ENCODE data around the gene ACIN1.

ACIN1 gene

DNA sequence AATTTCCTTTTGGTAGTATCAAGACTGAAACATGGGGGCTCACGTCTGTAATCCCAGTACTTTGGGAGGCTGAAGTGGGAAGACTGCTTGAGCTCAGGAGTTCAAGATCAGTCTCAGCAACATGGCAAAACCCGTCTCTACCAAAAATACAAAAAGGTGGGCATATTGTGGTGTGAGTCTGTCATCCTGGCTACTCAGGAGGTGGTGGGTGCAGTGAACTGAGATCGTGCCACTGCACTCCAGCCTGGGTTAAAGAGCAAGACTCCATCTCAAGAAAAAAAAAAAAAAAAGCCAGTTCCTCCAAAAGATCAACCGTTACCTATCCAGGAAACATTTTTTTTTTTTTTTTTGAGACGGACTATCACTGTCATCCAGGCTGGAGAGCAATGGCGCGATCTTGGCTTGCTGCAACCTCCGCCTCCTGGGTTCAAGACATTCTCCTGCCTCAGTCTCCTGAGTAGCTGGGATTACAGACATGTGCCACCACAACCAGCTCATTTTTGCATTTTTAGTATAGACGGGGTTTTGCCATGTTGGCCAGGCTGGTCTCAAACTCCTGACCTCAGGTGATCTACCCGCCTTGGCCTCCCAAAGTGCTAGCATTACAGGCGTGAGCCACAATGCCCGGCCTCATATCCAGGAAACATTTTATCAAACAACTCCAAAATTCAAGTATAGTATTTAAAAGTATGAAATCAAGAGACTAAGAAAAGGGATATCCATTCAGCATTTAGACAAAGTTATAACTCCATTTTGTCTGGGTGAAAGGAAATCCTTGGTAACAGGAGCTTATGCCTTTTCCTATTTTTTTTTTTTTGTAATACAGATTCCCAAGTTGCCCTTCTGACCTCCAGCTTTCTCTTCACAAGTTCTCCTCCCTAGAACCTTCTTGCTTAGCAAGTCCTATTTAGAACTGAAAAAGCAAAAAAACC is 3.4 kb downstream of the ACIN1 start:
- Mint-ChIP-seq H3K9me3 (no peaks in the 10 kb centered on the region), H3K36me3 (ENCODE audit: low read depth) (peaks cover 31% of the 10 kb centered on the region), H3K27ac (no peak overlapping the region), H3K4me1 (ENCODE audit: low read depth) (peaks cover 15% of the 10 kb centered on the region), H3K27me3 (ENCODE audit: low read depth) (no peaks in the 10 kb centered on the region), H3K4me3 (no peak overlapping the region)

DNA sequence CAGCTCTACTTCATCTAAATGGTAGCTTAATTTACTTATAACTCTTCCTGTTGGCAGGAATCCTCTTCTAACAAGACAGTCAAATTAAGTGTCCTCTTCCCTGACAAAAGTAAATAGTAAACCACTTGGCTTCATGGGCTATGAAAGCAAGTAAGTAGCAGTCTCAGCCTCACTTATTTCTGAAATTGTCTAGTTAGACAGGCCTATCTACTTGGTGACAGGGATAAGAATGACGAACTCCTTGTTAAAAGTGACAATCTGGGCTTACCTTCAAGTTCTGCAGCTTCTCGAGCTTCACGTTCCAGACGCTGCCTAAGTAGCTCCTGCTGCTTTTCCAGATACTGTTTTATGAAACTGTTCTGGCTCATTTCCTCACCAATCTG is 4.7 kb downstream of the ACIN1 start:
- Mint-ChIP-seq H3K4me3 (no peak overlapping the region), H3K4me1 (ENCODE audit: low read depth) (peaks cover 20% of the 10 kb centered on the region), H3K27ac (no peak overlapping the region), H3K27me3 (ENCODE audit: low read depth) (no peaks in the 10 kb centered on the region), H3K36me3 (ENCODE audit: low read depth) (peaks cover 41% of the 10 kb centered on the region), H3K9me3 (no peaks in the 10 kb centered on the region)

DNA sequence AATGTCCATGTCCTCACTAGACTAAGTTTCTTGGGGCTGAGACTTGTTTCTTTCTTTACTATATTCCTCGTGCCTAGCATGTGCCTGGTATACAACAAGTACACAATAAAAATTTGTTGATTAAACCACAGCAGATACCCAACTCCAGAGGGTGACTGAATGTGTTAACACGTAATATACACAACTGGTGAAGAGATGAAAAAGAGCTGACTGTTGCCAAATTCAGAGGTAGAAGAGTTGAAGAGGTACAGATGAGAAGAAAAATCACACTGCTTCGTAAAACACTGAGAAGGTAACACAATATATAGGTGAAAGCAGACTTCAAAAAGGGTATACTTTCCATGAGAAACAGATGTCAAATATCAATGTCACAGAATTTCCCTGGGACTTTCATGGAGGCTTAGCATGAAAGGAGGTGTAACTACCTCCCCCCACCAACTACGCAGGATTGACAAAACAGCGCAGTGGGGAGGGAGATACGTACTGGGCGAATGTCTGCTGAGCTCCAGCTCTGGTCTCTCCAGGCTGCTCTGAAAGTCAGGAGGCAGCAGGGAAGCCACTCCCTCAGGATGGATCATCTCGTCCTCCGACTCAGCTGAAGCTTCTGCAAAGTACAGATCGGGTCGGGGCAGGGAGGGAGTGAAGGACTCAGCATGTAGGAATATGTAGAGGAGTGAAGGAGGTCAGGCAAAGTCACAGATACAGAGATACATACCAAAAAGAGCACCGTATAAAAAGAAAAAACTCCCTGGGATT is 5.3 kb downstream of the ACIN1 start:
- H3K36me3 Mint-ChIP-seq (ENCODE audit: low read depth): peaks cover 46% of the 10 kb centered on the region
- peaks cover 20% of the 10 kb centered on the region for H3K4me1 Mint-ChIP-seq (ENCODE audit: low read depth)
- H3K27me3 Mint-ChIP-seq (ENCODE audit: low read depth): no peaks in the 10 kb centered on the region
- H3K4me3 Mint-ChIP-seq: no peak overlapping the region
- no peak overlapping the region for H3K27ac Mint-ChIP-seq
- H3K9me3 Mint-ChIP-seq: no peaks in the 10 kb centered on the region

DNA sequence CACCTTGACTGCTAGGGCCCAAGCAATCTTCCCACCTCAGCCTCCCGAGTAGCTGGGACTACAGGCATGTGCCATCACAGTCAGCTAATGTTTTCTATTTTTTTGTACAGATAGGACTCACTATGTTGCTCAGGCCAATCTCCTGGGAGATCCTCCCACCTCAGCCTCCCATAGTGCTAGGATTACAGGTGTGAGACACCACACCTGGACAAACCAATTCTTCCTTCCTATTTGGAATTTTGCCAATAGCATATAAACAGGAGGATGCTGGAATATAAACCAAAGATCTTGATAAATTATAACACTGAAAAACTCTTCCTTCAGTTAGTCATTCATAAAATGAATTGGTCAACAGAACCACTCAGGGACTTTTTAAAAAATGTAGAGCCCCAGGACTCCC is 8.4 kb downstream of the ACIN1 start:
- H3K36me3 Mint-ChIP-seq (ENCODE audit: low read depth): peaks cover 44% of the 10 kb centered on the region

DNA sequence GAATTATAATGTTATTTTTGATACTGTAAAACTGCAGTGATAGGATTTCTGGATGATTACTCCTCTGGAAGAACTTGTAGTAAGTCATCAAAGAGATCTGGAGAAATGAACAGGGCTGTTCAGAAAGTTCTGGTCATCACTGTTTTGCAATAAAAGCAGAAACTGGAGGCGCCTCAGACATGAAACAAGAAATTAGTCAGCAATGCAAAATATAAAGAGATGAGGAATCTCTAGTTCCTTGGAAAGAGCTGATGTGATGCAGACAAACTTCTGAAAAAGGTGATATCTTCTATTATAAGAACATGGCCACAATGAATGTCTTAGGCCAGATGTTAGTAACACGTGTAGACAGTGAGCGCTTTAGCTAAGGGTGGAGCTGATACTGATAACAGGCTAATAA is 9.5 kb downstream of the ACIN1 start:
- no peak overlapping the region for H3K27ac Mint-ChIP-seq
- no peaks in the 10 kb centered on the region for H3K27me3 Mint-ChIP-seq (ENCODE audit: low read depth)
- peaks cover 10% of the 10 kb centered on the region for H3K4me1 Mint-ChIP-seq (ENCODE audit: low read depth)
- no peaks in the 10 kb centered on the region for H3K9me3 Mint-ChIP-seq
- H3K4me3 Mint-ChIP-seq: no peak overlapping the region
- H3K36me3 Mint-ChIP-seq (ENCODE audit: low read depth): peaks cover 51% of the 10 kb centered on the region

More for the DNA sequence above, 8.4 kb downstream of the ACIN1 start:
- Mint-ChIP-seq H3K4me3 (no peak overlapping the region), H3K27me3 (ENCODE audit: low read depth) (no peaks in the 10 kb centered on the region), H3K9me3 (no peaks in the 10 kb centered on the region), H3K27ac (no peak overlapping the region), H3K4me1 (ENCODE audit: low read depth) (peaks cover 10% of the 10 kb centered on the region)

DNA sequence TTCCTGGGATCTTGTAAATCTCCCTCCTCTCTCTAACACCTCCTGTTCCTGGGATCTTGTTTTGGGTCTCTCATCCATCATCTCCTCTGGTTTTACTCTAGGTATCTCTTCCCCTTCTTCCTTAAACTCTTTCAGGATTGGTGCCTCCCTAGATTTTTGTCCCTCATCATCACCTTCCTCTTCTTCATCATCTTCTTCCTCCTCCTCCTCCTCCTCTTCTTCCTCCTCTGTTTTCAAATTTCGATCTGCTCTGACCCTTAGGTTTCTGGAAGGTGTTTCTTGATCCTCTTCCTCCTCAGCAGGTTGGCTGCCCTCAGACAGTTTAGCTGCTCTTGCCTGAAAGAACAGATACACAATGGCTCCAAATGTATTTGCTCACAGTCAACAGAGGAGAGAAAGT is 14.5 kb downstream of the ACIN1 start:
- Mint-ChIP-seq H3K36me3 (ENCODE audit: low read depth) (peaks cover 57% of the 10 kb centered on the region), H3K27me3 (ENCODE audit: low read depth) (no peaks in the 10 kb centered on the region), H3K27ac (no peak overlapping the region), H3K4me1 (ENCODE audit: low read depth) (peaks cover 2% of the 10 kb centered on the region), H3K4me3 (no peak overlapping the region), H3K9me3 (no peaks in the 10 kb centered on the region)

DNA sequence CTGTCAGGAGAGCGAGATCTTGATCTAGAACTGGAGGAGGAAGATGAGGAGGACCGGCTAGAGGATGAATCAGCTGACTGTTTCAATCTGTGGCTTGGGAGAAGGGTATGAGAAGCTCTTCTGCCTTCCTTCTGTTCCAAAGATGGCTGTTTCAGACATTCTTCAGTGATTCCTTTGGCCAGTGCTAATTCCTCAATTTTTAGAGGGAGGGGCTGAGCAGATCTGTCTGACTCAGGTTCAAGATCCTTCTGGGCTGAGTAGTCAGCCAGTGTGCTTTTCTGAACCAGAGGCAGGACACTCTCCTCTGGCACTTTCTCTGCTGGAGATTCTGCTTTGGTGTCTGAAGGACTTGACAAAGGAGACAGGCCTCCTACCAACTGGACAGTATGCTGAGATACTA is 15.2 kb downstream of the ACIN1 start:
- Mint-ChIP-seq H3K4me1 (ENCODE audit: low read depth) (no peaks in the 10 kb centered on the region), H3K9me3 (no peaks in the 10 kb centered on the region)

DNA sequence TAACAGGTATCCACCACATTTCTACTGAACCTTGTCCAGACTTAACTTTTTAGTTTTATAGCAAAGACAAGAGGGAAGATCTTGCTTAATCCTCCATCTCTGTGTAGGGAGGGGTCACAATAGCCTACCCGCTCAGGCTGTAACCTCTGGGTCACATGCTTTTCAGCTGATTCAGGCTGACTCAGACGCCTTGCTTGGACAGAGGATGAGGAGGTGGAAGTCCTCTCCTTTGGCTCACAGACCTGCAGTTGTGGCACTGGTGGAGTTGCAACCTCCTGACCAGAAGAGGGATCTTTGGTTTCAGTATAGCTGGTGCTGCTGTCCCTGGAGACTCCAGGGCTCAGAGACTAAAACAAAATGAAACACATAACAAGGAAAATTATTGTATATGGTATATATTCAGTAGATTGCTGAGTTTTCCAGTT is 16.2 kb downstream of the ACIN1 start:
- Mint-ChIP-seq H3K9me3 (no peaks in the 10 kb centered on the region), H3K27me3 (ENCODE audit: low read depth) (no peaks in the 10 kb centered on the region), H3K27ac (no peak overlapping the region), H3K4me3 (no peak overlapping the region), H3K4me1 (ENCODE audit: low read depth) (no peaks in the 10 kb centered on the region), H3K36me3 (ENCODE audit: low read depth) (peaks cover 55% of the 10 kb centered on the region)

More for the DNA sequence above, 15.2 kb downstream of the ACIN1 start:
- Mint-ChIP-seq H3K27ac (no peak overlapping the region), H3K27me3 (ENCODE audit: low read depth) (no peaks in the 10 kb centered on the region), H3K36me3 (ENCODE audit: low read depth) (peaks cover 55% of the 10 kb centered on the region), H3K4me3 (no peak overlapping the region)

DNA sequence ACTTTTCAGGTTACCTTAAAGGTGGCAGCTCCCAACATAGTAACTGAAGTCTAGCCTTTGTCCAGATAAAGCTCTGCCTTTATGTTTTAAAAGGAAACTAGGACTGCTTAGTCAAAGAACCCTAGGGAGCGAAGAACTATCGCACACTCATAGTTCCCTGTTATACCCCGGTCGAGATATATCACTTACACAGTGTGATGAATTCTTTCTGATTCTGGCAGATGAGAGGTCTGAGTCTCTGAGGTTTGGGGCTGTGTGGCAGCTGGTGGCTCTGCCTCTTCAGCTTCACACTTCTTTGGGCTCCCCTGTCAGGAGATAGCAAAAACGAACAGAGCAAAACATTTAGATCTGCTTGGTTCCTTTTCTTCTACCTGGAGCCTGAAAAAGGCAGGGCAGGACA is 17.0 kb downstream of the ACIN1 start:
- peaks cover 55% of the 10 kb centered on the region for H3K36me3 Mint-ChIP-seq (ENCODE audit: low read depth)

DNA sequence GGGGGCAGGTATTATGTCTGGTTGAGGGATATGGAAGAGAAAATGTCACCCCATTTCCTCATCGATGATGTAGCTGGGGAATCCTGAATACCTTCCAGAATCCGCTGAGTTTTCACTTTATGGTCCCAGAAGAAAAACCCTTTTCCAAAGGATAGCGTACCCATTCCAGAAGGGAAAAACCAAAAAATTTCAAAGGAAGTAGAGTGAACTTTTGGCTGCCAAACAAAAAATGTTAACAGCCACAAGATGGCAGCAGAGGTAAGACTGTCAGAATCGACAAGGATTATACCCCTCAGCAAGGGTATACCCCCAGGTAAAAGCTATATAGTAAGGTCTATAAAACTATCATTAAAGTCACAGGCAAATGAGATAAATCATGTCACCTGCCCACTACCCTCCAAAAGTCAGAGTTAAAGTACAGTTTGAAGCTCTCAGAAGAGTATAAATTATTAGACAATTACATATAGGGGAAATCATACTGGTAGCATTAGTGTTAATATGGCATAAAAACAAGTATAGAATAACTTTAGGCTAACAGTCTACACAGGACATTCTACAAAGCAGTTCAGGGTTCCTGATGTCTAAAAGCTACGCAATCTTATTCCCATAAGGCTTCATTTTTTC is 18.0 kb downstream of the ACIN1 start:
- no peak overlapping the region for H3K4me3 Mint-ChIP-seq
- no peak overlapping the region for H3K27ac Mint-ChIP-seq
- H3K4me1 Mint-ChIP-seq (ENCODE audit: low read depth): peaks cover 5% of the 10 kb centered on the region
- H3K27me3 Mint-ChIP-seq (ENCODE audit: low read depth): no peaks in the 10 kb centered on the region
- H3K36me3 Mint-ChIP-seq (ENCODE audit: low read depth): peaks cover 62% of the 10 kb centered on the region
- no peaks in the 10 kb centered on the region for H3K9me3 Mint-ChIP-seq

More for the DNA sequence above, 17.0 kb downstream of the ACIN1 start:
- no peaks in the 10 kb centered on the region for H3K4me1 Mint-ChIP-seq (ENCODE audit: low read depth)
- H3K27me3 Mint-ChIP-seq (ENCODE audit: low read depth): no peaks in the 10 kb centered on the region
- H3K4me3 Mint-ChIP-seq: no peak overlapping the region
- H3K27ac Mint-ChIP-seq: no peak overlapping the region
- H3K9me3 Mint-ChIP-seq: no peaks in the 10 kb centered on the region

DNA sequence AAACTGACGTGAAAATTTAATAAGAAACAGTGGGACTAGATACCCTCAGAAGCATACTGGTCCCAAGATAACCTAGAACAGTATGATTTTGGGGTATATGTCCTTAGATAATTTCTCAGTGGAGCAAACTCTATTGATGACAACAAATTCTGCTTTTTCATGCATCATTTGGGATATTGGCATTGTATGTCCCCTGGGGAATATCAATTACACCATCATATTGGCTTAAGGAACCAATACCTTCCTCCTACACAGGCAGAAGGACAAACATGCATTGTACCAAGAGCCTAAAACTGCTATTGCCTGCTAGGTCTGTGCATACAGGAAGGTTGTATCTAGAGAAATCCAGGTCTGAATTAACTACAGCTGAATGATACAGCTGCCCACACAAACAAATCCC is 20.0 kb downstream of the ACIN1 start:
- Mint-ChIP-seq H3K4me1 (ENCODE audit: low read depth) (peaks cover 20% of the 10 kb centered on the region), H3K27me3 (ENCODE audit: low read depth) (no peaks in the 10 kb centered on the region), H3K27ac (no peak overlapping the region), H3K36me3 (ENCODE audit: low read depth) (peaks cover 55% of the 10 kb centered on the region), H3K9me3 (no peaks in the 10 kb centered on the region), H3K4me3 (no peak overlapping the region)

DNA sequence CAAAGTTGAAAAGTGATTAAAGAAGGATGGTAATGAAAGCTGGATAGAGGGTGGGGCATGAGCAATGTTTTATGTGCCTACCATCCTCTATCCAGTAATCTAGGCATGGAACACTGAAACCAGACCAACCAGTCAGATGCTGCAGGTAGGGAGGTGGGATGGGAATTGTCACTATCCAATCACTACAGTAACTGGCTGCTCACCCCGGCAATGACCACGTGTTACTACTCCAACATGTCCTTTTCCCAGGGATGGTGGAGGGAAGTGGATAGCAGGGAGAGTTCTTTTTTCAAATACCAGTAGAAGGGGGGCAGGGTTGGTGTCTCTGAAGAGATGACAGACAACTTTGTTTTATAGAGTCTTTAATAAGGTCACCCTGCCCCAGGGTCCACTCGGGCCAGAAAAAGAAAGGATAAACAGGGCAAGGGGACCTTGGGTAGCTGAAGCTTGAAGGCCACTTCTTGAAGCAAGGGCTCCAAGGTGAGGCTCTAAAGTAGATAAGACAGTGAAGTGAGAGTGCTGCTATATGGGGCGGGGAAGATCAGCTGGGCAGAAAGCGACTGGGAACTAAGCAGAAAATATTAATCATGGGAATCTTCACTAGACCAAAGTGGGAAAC is 22.9 kb downstream of the ACIN1 start:
- no peaks in the 10 kb centered on the region for H3K9me3 Mint-ChIP-seq
- no peaks in the 10 kb centered on the region for H3K27me3 Mint-ChIP-seq (ENCODE audit: low read depth)
- H3K36me3 Mint-ChIP-seq (ENCODE audit: low read depth): peaks cover 41% of the 10 kb centered on the region
- peak overlapping the region; percentile 85 for H3K27ac Mint-ChIP-seq
- peaks cover 29% of the 10 kb centered on the region for H3K4me1 Mint-ChIP-seq (ENCODE audit: low read depth)
- peak overlapping the region; percentile 97 for H3K4me3 Mint-ChIP-seq

DNA sequence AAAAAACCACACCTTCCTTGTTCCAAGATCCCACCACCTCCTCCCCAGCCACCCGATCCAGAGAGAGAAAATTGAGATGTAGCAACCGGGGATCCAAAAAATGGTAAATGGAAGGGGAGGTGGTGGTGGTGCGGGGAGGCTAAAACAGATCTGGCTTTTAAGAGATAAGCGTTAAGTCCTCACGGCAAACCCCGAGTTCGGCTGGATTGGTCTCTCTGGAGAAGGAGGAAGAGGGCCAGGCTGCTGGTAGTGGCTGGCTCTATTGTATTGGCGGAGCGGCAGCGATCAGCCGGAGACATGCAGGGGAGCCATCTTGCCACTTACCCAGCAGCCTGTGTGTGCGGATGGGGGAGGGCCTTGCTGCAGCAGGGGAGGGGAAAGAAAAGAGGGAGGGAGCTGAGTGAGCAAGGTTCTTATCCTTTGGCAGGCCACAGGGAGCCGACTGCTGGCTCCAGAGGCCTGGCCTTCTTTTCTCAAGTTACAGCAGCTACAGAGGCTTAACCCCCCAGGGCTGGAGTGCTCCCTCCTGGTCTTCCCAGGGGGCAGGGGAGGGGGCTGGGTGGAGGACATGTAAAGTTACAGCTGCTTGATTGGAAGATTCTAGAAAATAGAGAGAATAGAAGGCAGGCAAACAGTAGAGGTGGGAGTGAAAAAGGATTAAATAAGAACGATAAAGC is 23.6 kb downstream of the ACIN1 start:
- Mint-ChIP-seq H3K9me3 (no peaks in the 10 kb centered on the region), H3K27me3 (ENCODE audit: low read depth) (no peaks in the 10 kb centered on the region), H3K4me1 (ENCODE audit: low read depth) (peaks cover 29% of the 10 kb centered on the region), H3K27ac (peak overlapping the region; percentile 85), H3K36me3 (ENCODE audit: low read depth) (peaks cover 42% of the 10 kb centered on the region), H3K4me3 (peak overlapping the region; percentile 97)

Measured in T-helper 1 cell treated with Interleukin-12 subunit alpha and Interleukin-12 subunit beta and Interleukin-4 antibody, amounts not matched to agents 30 μg/mL and 1 μg/mL, for 36 hours (primary cell).